ENCODE results near the gene PPP2R1B. TPM values are rescaled to one million over a fixed set of nuclear protein-coding genes. Genes with fewer than 3 reads are reported as not detected.
A peak's percentile ranks its signal among the peaks of the same experiment; 100 is the strongest.

PPP2R1B gene
- total and polyA plus RNA-seq, 7 donors = 9.0 to 17.8 (median 14.9) TPM

DNA sequence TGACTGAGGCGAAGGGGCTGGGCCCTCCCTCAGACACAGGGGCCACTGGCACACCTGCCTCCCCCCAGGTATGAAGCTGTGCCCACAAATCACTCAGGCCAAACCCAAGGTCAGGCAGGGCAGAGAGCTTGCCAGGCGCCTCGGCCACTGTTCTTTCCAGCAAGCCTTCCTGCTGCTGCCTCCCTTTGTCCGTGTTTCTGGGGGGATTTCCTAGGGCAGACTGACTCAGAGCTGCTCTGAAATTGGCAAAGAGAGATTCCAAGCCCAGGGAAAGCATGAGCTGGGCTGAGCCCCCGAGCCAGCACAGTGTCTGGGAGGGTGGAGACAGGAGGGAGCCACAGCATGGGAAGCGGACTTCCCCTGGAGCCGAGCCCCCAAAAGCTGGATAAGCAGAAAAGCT lies 33.2 kb downstream of the PPP2R1B start:
- DNase-seq = peak; percentile 84

DNA sequence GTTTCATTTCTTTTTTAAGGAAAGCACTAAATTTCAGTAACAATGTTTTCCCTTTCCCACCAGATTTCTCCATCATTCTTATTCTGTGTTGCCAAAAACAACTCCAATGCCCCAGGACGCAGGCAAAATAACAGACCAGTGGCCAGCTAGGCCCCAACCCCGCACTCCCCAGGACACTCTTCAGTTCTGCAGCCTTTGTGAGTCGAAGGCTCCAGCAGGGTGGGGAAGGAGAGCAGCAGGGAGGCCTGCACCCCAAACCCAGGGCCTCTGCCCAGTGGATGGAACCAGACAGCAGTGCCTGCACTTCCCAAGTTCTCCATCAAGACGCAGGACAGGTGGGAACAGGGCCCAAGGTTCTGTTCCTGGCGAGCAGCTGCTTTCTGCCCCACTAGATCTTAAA lies 34.4 kb downstream of the PPP2R1B start:
- Histone ChIP-seq H3K9me3 (no peaks in the 10 kb centered on the region), H3K4me3 (no peak overlapping the region), H3K27me3 (no peaks in the 10 kb centered on the region), H3K4me1 (peaks cover 0 to 67% (median 61%) of the 10 kb centered on the region in 4 donors), H3K36me3 (peaks cover 0 to 5% (median under 1%) of the 10 kb centered on the region in 4 donors), H3K27ac (peak overlapping the region; percentile 89 to 96 (median 92))
- WGBS, 2 donors = 90 to 98% methylated on average over 5 of the region's 5 CpGs
- no peak for TF ChIP-seq POLR2A (IDR thresholded peaks at IDR 0.05)
- no peak for DNase-seq
- intact Hi-C loops (cut with DNase I) = no loop called here

More for the DNA sequence above, 33.2 kb downstream of the PPP2R1B start:
- H3K4me3 ChIP-seq = peak overlapping the region in 1 of 4 donors; percentile 3
- H3K9me3 ChIP-seq = no peaks in the 10 kb centered on the region
- no peaks in the 10 kb centered on the region for H3K27me3 ChIP-seq
- WGBS, 2 donors = 72 to 76% methylated on average over 7 of the region's 7 CpGs
- TF ChIP-seq POLR2A (IDR thresholded peaks at IDR 0.05) (no peak), POLR2AphosphoS5 (IDR thresholded peaks at IDR 0.05) (peak in 3 of 4 donors; percentile 7 to 38 (median 30))
- peaks cover 0 to 79% (median 73%) of the 10 kb centered on the region in 4 donors for H3K4me1 ChIP-seq
- intact Hi-C loops (cut with DNase I) = no loop called here
- H3K36me3 ChIP-seq = no peaks in the 10 kb centered on the region
- peak overlapping the region; percentile 89 to 96 (median 92) for H3K27ac ChIP-seq

DNA sequence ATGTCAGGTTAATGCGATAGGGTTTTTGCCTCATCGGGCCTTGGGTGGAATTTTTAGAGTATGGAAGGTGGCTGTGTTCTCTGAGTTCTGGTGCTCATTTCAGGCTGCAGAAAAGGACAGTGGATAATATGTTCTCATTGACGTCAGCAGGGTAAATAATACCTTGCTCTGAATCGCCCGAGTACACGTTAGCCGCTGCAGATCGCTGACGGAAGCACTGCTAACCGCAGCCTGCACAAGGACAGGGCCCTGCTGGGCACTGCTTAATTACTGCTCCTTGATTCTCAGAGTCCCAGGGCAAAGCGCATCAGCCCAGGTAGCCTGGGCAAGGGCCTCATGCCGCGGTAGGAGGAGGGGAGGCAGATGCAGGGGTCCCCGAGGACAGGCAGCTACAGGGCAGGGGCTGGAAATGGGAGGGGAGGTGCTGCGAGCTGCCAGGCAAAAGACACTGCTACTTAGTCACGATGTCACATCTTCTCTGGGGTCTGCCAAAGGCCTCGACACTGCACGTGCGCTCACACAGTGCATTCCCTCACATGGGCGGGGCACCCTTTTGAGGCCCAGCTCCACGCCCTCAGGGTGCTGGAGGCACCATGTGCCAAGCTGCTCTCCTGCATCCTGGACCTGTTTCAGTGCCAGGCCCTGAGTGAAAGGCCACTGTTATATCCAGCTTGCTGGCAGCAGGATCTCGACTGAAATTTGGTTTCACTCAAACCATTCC lies 35.2 kb downstream of the PPP2R1B start:
- peak; percentile 73 for DNase-seq
- intact Hi-C loops (cut with DNase I) = no loop called here
- TF ChIP-seq EP300 (IDR thresholded peaks at IDR 0.05) (no peak), POLR2A (IDR thresholded peaks at IDR 0.05) (no peak), POLR2AphosphoS5 (IDR thresholded peaks at IDR 0.05) (no peak)
- TF ChIP-seq, protein P1, sequence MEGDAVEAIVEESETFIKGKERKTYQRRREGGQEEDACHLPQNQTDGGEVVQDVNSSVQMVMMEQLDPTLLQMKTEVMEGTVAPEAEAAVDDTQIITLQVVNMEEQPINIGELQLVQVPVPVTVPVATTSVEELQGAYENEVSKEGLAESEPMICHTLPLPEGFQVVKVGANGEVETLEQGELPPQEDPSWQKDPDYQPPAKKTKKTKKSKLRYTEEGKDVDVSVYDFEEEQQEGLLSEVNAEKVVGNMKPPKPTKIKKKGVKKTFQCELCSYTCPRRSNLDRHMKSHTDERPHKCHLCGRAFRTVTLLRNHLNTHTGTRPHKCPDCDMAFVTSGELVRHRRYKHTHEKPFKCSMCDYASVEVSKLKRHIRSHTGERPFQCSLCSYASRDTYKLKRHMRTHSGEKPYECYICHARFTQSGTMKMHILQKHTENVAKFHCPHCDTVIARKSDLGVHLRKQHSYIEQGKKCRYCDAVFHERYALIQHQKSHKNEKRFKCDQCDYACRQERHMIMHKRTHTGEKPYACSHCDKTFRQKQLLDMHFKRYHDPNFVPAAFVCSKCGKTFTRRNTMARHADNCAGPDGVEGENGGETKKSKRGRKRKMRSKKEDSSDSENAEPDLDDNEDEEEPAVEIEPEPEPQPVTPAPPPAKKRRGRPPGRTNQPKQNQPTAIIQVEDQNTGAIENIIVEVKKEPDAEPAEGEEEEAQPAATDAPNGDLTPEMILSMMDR (IDR thresholded peaks at IDR 0.05) = no peak
- peak overlapping the region; percentile 89 to 96 (median 92) for H3K27ac ChIP-seq
- no peaks in the 10 kb centered on the region for H3K27me3 ChIP-seq
- no peak overlapping the region for H3K4me3 ChIP-seq
- WGBS, 2 donors = 44 to 78% methylated on average over 22 of the region's 22 CpGs
- H3K9me3 ChIP-seq = no peaks in the 10 kb centered on the region
- H3K36me3 ChIP-seq = peaks cover 0 to 13% (median 2%) of the 10 kb centered on the region in 4 donors
- peaks cover 0 to 59% (median 53%) of the 10 kb centered on the region in 4 donors for H3K4me1 ChIP-seq

- Histone ChIP-seq H3K36me3 (peaks cover 7 to 24% (median 10%) of the 10 kb centered on the region in 4 donors), H3K27ac (peak overlapping the region; percentile 28 to 50 (median 48)), H3K4me1 (peaks cover 0 to 48% (median 42%) of the 10 kb centered on the region in 4 donors), H3K4me3 (no peak overlapping the region), H3K27me3 (no peaks in the 10 kb centered on the region), H3K9me3 (no peaks in the 10 kb centered on the region)
- DNase-seq = no peak
- intact Hi-C loops (cut with DNase I) = no loop called here
- WGBS, 2 donors = 78 to 87% methylated on average over 9 of the region's 9 CpGs
- no peak for TF ChIP-seq EP300 (IDR thresholded peaks at IDR 0.05)
- no peak for TF ChIP-seq POLR2AphosphoS5 (IDR thresholded peaks at IDR 0.05)
Observed at GRCh38 chr11:111729831-111730311, 36.3 kb downstream of the PPP2R1B start.

DNA sequence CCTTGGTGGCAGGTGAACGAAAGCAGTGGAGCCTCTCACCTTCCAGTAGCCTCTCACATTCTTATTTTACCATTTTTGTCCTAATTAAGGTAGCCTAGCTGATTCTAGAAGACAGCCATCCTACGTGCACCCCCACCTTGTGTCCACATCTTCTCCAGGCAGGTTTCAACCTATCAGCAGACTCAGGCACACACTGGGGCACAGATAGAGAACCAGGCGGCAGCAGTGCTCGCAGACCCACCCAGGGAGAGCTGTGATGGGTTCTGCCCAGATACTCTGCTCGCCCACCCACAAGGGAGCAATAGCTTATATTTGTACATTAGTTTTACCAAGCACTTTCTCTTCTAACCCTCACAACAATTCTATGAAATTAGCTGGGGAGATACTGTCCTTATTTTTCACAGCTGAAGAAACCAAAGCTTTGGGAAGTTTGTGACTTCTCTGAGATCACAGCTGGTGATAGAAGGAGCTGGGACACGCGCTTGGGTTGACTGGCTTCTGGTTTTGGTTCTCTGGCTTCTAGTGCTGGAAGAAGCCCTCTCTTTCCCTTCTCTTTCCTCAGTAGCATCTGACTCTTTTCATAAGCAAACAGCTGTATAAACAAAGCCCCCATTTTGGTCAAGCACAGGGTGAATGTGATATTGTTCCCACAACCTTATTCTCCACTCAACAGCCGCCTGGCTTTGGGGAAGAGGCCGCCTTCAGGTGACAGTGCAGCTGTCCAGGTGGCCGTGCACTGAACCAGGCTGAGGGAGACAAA lies 36.9 kb downstream of the PPP2R1B start:
- peak overlapping the region; percentile 28 to 50 (median 48) for H3K27ac ChIP-seq
- WGBS, 2 donors = 88% methylated on average over 10 of the region's 10 CpGs
- H3K27me3 ChIP-seq = no peaks in the 10 kb centered on the region
- DNase-seq = no peak
- intact Hi-C loops (cut with DNase I) = no loop called here
- TF ChIP-seq EP300 (IDR thresholded peaks at IDR 0.05) (no peak), POLR2A (IDR thresholded peaks at IDR 0.05) (no peak), POLR2AphosphoS5 (IDR thresholded peaks at IDR 0.05) (no peak)
- H3K4me1 ChIP-seq = peaks cover 0 to 42% (median 35%) of the 10 kb centered on the region in 4 donors
- H3K9me3 ChIP-seq = no peaks in the 10 kb centered on the region
- H3K36me3 ChIP-seq = peaks cover 13 to 30% (median 16%) of the 10 kb centered on the region in 4 donors
- H3K4me3 ChIP-seq = no peak overlapping the region

GRCh38 chr11:111727431-111727830 lies 38.8 kb downstream of the PPP2R1B start:
- Histone ChIP-seq H3K4me3 (no peak overlapping the region), H3K4me1 (peaks cover 0 to 23% (median 17%) of the 10 kb centered on the region in 4 donors), H3K27me3 (no peaks in the 10 kb centered on the region), H3K9me3 (no peaks in the 10 kb centered on the region), H3K27ac (no peak overlapping the region), H3K36me3 (peaks cover 19 to 49% (median 30%) of the 10 kb centered on the region in 4 donors)
- no peak for DNase-seq
- intact Hi-C loops (cut with DNase I) = no loop called here
- 85 to 91% methylated on average over 7 of the region's 7 CpGs for WGBS, 2 donors
- TF ChIP-seq, protein P1 (IDR thresholded peaks at IDR 0.05) = no peak
- TF ChIP-seq POLR2AphosphoS5 (IDR thresholded peaks at IDR 0.05) (no peak), EP300 (IDR thresholded peaks at IDR 0.05) (no peak), POLR2A (IDR thresholded peaks at IDR 0.05) (no peak)
